ENCODE results near the gene NFAM1.

The NFAM1 gene, protein sequence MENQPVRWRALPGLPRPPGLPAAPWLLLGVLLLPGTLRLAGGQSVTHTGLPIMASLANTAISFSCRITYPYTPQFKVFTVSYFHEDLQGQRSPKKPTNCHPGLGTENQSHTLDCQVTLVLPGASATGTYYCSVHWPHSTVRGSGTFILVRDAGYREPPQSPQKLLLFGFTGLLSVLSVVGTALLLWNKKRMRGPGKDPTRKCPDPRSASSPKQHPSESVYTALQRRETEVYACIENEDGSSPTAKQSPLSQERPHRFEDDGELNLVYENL

DNA sequence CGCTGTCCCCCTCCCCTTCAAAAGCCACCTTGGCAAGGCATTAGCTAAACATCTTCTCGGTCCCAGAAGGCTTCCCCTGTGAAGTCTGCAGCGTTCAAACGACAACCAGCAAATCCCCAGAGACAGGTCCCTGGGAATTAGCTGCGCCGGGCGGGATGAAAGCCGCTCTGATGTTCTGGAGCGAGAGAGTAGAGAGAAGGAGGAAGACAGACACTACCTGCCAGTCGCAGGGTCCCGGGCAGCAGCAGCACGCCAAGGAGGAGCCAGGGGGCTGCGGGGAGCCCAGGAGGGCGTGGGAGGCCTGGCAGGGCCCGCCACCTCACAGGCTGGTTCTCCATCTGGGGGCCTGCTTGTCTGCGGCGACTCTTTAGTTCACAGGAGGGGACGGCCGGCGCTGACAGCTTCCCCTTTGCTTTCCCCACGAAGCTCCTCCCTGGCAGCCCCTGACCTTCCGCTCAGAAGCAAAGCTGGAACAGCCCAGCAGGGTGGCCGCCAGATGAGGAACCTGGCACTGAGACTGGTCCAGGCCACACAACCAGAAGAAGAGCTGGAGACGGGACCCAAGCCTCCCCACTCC, at the start of gene NFAM1:
TSS of gene NFAM1 (minus strand) at position 384 of the 577 bp plus-strand sequence. CDS start at position 338, 46 bp downstream.
- no peak for DNase-seq

DNA sequence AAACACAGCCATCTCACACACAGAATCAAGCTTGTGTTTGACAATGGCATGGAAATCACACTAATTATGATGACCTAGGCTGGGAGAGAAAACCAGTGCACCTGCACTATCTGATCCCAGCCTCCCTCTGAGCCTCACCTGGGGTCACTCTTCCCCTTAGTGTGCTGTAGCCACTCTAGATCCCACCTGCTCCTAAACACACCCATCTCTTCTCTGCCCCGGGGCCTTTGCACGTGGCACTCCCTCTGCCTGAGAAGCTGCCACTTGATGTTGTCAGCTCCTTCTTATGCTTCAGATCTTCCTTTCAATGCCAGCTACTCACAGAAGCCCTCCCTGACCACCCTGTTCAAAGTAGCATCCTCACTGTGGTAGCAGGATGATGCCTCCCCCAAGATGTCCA, 42.9 kb upstream of the NFAM1 start:
- no peak for DNase-seq

DNA sequence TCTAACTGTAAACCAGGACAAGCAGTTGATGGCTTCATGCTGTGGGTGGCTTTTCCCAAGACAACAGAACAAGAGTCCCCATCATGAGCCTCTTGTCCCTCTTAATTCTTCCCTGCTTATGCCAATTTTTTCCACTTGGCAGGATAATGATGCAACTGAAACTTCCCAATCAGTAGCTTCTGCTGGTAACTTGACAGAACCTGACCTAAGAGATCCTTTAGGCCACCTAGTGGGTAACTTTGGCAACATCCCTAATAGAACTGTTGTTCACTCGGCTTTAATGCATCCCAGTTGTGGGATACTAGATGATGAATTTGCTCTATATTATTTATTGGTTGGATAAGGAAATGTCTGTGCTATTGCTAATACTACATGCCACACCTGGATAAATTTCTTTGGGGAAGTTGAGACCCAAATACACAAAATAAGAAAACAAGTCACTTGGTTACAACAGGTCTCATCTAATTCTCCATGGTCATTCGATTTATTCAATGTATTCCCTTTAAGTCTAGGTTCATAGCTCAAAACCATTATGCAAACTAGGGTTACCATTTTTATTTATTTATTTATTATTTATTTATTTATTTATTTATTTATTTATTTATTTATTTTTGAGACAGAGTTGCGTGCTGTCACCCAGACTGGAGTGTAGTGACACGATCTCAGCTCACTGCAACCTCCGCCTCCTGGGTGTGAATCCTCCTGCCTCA, 41.4 kb upstream of the NFAM1 start:
- DNase-seq, result peak; percentile 33 to 56

DNA sequence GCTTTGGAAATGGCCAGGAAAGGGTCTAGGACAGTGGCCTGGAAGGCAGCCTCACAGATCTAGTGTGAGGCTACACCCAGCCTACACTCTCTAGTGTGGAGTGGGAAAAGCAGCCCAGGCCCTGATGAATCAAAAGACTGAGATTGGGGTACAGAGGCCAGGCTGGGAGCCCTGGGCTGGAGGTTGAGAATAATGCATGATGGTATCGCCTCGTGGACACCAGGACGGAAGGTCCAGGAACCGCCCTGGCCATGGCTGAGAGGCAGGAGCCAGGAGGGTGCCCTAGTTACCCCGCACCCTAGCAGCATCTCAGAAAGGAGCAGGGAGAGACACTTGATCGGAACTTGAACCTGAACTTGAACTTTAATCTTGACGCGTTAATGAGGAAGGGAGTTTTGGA, 40.5 kb upstream of the NFAM1 start:
- DNase-seq, result no peak

DNA sequence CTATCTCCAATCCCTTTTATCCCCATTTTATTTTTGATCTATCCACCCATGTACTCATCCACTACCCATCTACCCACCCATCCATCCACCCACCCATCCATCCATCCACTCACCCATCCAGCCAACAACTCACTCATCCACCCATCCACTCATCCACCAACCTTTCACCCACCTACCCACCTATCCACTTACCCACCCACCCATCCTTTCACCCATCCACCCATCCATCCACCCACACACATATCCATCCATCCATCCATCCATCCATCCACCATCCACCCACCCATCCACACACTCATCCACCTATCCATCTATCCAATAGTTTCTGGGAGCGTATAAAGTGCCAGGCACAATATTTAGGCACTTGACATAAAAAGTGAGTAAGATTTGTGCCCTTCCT, 39.2 kb upstream of the NFAM1 start:
- no peak for DNase-seq

DNA sequence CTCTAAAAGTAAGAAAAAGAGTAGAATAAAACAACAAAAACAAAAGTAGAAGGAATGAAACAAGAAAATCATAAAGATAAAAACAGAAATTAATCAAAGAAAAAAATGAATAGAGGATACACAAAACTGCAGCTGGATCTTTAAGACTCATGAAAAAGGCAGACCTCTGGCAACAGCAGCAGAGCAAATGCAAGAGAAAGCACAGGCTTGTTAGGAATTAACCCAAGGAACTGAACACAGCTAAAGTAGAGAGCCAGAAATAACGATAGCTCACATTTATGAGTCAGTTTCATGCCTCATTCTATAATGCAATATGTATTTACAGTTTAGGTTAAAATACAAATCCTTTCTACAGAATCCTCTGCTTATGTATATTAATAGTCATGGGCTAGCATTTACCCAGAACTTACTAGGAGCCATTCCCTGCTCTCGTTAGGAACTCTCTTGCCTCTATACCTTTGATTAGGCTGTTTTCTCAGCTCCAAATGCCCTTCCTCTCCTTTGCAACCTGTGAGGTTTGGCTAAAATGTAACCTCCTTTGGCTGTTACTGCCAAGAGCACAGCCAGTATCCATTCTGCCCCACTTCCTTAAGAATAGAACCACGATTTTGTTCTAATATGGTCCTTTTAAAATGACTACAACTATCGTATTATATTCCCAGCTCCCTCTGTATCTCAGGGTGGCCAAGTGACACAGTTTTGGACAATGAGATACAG, 38.3 kb upstream of the NFAM1 start:
- DNase-seq, result no peak

DNA sequence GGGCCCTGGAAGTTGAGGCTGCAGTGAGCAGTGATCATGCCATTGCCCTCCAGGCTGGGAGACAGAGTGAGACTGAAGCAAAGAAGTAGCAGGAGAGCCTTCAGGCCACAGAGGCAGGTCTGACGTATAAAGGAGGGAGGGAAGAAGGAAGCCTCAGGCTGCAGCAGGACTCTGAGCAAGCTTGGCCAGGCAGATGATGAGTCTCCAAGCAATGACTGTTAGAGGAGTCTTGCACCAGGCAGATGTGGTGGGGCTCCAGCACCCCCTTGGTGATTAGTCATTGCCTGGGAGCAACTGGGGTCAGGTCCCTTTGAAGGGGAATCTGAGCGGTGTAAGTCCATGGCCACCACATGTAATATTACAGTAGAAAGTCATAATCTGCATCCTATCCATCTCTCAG, 36.6 kb upstream of the NFAM1 start:
- no peak for DNase-seq

DNA sequence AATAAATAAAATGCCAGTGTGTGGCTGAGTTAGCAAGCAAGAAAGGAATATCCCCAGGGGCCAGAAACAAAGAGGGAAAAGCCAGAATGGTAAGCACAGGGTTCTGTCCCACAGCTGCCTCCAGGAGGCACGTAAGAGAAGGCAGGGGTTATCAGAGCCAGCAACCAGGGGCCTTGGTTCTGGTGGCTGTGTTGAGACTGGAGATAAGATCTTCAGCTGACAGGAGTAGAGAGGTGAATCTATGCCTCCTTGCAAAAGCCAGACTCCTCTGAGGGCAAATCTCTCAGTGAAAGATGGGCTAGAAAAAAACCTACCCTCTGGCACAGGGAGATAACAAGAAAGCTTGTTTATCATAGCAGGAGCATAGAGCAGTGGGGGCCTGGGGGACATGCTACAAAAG, 29.8 kb upstream of the NFAM1 start:
- DNase-seq, result no peak

DNA sequence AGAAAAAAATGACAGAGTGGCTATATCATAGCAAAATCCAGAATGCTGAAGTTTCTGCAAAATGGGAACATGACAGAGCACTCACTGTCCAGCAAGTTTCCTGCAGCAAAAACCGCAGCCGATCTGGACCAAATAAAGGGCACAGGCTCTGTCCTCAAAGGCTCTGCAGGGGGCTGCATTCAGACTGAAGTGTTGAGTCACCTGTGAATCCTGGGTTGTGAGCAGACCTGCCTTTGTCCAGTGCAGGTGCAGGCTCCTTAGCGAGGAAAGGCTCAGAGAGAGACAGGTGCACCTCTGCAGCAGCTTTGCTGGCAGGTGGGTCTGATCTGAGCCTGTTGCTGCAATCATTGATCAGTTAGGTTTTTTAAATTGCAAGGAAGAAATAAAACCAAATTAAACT, 29.3 kb upstream of the NFAM1 start:
- peak; percentile 23 to 41 for DNase-seq

DNA sequence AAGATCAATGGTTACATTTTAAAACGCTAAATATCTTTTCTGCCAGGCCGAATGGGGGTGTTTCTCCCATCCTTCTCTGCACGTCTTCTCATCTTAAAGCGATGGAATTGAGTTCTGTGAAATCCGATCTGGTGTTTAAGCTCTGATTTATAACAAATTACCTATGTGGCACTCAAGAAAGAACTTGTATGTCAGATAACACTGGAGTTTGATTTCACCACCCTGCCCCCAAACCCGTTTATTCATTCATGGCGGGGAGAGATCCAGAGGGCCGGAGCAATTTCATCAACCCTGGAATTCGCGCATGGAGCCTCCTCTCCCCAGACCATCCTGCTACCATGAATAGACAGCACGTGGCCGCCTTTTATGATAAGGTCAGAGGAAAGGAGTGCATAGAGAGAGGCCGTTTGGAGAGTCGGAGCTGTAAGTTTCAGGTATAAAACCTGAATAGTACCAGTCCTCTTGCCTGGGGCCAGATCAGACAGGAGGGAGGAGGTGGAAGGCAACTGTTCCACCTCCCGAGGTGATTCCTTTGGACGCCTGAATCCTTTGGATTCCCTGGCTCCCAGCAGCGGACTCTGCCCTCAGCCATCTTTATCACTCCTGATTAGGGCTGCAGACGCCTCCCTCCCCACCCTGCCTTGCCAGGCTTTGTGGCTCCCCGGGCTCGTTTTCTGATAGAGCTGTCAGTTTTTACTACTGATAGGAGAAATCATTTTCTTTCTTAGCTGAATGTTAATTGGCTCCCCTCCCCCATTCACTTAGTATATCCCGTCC, 27.3 kb upstream of the NFAM1 start:
- DNase-seq, result no peak

DNA sequence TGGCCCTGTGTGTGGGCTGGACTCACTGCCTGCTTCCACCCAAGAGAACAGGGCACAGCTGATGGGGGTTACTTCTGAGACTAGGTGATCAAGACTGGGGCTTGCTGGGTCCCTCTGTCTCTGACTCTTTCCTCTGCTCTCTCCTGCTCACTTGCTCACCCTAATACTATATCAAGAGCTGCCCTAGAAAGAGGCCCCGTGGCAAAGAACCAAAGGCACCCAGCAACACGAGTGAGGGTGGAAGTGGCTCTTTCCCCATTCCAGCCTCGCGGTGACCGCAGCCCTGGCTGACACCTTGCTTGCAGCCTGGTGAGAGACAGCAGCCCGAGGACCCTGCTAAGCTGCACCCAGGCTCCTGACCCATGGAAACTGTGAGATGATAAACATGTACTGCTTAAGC, 20.7 kb upstream of the NFAM1 start:
- no peak for DNase-seq

DNA sequence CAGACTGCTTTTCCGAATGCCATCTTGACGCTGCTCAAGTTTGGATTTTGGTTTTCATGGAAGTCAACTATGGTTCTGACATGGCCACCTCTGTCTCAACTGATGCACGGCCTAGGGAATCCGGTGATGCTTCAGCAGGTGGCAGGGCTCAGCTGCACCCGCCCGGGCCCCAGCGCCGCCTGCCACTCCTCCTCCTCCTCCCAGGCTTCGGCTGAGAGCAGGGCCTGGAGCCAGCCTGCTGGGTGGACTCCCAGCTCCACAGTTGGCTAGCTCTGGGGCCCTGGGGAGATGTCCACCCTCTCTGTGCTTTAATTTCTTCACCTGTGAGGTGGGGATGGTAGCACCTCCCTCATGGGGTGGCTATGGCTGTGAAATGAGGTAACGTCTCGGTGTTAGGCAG, 20.3 kb upstream of the NFAM1 start:
- no peak for DNase-seq

DNA sequence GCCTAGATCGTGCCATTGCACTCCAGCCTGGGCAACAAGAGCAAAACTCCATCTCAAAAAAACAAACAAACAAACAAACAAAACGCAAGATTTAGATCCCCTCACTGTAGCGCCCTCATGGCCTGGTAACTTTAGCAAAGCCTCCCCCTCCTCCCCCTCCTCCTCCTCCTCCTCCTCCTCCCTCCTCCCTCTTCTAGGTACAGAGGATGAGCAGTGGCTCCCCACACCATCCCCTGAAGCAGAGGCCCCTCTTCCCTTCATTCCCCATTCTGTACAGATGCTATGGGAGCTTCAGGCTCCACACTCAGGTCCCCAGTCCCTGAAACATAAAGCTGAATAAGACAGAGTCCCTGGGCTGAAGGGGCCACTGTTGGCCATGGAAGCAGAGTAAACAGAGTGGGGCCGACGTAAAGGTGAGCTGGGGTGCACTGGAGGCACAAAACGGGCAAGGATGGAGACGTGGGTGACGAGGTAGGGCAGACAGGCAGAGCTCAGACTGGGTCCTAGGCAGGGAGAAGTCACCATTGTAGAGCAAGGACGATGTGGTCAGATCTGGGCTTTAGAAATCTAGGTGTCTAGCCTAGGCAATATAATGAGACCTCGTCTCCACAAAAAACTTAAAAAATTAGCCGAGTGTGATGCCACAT, 19.4 kb upstream of the NFAM1 start:
- no peak for DNase-seq

DNA sequence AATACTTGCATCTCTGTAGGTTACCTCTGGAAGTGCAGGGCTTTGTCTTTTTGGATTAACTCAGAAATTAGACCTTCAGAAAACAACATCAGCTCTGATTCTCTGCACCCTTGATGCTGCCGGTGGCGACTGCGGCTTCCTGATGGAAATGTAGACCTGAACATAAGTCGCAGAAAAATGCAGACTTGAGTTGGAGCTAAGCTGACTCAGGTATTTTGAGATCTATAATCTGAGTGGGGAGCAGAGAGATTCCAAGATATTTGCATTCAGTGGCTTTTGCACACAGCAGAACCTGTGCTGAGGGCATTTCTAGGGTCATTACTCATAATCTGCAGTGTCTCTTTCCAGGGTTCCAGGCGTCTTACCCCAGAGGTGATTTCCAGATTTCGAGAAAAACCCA, 18.7 kb upstream of the NFAM1 start:
- DNase-seq, result no peak

DNA sequence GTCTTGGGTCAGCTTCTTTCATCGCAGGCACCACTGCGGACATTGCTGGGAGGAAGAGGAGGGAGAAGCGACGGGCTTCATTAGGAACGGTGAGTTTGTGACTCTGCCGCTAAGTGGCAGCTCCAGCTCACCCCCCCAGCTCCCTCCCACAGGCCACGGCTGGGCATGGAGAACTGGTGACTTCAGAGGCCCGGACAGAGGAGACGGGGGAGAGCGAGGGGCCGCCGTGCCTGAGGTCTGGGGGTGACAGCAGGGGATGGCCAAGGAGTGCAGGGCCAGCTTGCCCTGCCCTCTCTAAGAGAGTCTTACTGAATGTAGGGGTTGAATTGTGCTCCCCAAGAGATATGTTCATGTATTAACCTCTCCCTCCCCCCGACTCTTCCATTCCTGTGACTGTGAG, 13.9 kb upstream of the NFAM1 start:
- DNase-seq, result no peak

DNA sequence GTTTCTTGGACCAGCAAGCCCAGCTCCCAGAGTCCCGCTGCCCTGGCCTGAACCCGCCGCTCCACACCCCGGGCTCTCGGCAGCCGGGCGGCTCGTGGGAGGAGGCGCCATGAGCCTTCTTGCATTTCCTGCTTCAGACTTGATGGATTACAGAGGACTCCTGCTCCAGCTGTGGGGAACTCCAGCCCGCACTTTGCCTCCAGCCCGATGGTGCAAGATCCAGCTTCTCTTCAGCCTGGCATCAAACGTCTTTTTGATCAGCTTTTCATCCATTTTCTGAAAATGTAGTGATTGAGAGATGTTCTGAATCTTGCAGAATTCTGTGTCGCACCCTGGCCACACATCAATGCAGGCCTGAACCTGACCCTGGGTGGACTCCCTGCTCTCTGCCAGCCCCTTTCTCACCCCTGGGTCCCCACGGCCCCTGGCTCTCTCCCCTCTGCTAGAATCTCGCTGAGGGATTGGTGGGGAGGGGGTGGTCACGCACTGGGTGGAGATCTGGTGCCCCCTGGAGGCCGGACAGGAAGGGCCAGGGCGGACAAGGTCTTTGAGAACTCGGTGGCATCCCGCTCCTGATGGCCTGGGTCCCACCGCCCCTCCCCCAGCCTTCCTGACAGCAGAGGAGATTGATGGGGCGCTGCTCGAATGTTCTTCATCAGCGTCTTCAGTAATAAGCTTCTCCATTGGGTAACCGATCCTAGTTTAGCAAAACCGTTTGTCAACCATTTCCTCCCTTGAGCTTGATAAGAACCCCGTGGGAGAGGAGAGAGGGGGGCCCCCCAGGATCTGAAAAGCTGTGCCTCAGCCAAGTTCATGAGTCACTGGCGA, 12.1 kb upstream of the NFAM1 start:
- DNase-seq, result peak; percentile 73 to 74

DNA sequence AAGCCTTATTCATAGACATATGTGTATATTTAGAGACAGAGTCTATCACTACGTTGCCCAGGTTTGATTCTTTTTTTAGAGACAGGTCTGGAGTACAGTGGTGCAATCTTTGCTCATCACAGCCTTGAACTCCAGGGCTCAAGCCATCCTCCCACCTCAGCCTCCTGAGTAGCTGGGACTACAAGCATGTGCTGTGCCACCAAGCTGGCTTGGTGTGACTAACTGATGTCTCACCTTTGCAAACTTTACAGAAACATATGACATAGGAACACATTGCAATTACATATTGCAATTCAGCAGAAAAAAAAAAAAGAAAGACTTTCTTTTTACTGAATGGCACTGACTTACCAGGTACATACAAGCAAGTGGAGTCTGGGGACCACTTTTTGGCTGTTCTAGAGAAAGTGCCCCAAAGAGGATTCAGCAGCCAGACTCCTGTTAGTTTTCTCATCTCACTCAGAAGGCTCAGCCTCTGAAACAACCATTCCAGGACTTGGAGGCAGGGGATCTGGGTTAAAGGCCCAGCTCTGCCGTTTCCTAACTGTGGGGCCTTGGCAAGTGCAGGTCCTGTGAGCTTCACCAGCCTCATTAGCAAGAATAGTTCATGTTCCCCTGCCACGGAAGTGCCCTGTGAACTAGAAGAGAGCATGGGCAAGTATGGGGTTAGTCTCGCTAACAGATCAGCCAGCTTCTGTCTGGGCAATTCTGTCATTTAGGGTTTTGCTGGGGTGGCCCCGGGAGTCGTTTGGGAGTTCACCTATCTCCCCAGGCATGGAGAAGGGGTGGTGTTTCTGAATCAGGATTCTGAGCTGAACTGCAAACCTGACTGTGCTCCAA, 11.3 kb upstream of the NFAM1 start:
- DNase-seq, result peak in 1 of 2 experiments; percentile 16

DNA sequence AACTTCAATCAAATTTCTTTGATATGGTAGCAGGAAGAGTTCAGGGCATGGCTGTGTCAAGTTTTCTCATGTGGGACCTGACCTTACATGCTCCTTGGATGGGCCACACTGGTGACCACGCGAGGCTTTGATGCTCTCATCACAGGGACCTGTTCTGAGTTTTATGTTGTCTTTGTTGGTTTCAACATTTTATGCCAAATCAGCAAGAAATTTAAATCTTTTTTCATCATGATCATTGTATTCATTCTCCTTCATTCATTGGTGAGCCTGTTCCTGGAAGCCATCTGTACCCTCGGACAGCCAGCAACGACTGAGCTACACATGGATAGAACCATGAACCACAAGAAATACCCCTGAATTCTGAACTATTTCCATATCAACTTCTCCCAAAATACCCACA, 10.5 kb upstream of the NFAM1 start:
- DNase-seq, result no peak

DNA sequence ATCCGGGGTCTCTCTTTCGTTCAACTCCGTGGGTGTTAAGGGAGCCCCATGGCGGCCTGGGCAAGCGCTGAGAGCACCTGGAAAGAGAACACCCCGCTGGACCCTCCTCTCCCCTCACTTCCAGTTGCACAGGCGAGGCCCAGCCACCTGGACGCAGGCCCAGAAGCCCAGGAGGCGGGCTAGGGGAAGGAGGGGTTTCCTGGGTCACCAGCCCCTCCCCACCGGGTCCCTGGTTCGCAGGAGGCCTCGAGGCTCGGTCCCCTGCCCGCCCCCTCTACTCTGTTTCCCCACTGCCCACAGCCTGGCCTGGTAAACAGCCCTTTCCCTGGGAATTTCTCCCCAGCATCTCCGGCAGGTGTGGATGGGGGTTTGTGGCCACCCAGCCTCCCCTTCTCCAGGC, 8.5 kb upstream of the NFAM1 start:
- no peak for DNase-seq

All from SHP77 (cell line).